ENCODE data around the gene BCL2.

Gene BCL2

DNA sequence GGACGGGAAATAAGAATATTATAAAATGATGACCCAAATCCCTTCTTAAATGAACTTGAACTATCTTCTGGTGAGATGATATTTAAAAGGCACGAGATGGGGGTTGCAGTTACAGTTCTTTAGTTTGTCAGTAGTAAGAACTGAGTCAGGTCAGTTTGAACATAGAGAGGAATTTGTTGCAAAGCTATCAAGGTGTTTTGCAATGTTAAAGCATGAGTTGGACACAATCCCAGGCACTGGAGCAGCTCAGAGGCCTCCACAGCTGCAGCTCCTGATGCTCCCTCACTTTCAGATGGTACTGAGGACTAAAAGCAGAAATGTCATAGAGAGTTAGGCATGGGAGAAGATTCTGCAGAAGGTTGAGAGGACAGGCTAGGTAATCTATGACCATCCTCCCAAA is 236.0 kb downstream of the BCL2 start:
- DNase-seq (ENCODE audit: low spot score) = no peak

DNA sequence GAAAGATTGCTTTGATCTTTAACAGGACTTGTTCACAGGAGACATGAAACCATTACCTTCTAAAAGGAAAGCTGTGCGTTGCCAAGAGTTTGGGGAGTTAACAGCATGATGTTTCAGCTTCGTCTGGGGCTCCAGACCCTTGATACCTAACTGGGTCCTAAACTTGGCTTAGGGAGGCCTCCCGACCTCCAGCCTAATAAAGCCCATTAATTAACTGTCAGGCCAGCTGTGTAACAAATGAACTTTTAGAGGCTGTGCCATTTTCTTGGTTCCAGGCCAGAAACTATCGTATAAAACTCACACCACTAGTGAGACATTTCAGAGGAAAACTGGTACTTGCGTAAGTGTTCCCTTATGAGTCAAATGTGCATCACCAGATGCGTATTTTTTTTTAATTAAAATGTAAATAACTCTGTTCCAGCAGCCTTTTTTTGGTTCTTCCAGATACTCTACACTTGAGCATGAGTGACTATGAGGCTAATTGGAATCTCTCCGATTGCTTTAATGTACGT is 236.5 kb downstream of the BCL2 start:
- no peak for DNase-seq (ENCODE audit: low spot score)

DNA sequence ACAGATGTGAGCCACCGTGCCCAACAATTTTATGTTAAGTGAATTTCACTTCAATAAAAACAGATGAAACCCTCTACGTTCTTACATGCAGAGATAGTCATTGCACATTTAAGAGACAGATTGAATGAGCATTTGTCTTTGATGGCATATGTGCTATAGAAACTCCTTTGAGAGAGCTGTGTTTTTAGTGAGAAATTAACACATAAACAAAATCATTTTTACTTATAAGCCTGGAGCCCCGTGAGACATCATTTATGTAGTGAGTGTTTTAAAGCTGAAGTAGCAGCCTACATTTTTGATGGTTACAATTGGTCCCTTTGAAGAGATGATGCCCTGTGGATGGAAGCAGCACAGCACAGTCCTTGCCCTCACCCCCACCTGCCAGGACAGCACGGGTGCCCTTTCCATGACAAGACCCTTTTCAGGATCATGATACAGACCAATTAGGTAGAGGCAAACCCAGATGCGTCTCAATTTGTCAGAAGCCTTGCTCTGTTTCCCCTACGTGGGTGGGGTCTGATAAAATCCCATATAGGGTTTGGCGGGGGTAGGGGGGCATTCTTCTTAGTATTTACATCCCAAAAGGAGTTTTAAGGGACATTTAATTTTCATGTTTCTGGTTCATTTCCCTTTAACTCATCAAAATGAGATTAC is 237.1 kb downstream of the BCL2 start:
- no peak for DNase-seq (ENCODE audit: low spot score)

DNA sequence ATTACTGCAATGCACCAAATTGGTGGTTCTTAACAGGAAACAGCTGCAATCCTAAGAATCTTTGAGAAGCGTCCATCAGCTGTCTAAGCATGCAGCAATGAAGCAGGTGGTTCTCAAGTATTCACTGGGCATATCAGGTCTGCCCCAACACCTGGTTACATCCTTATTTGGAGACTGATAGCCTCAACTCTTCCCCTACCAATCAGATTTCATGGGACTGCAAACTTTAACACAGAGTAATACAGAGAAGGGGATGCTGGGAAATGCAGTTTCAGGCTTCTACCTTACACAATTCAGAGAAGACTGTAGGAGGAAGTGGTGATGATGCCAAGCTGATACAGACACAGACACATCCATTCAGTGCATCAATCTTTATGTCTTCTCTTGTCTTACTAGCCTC is 240.5 kb downstream of the BCL2 start:
- no peak for DNase-seq (ENCODE audit: low spot score)

DNA sequence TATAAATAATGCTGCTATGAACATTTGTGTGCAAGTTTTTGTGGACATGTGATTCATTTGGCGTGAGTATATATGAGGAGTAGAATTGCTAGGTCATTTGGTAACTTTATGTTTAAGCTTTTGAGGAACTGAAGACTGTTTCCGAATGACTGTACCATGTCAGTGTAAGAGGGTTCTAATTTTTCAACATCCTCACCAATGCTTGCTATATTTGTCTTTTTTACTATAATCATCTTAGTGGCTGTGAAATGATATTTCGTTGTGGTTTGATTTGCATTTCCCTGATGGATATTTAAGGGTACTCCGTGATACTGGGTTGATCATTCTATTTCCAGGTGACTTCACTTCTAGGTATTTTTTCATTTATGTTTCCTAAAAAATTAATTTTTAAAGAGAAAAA is 241.1 kb downstream of the BCL2 start:
- no peak for DNase-seq (ENCODE audit: low spot score)

DNA sequence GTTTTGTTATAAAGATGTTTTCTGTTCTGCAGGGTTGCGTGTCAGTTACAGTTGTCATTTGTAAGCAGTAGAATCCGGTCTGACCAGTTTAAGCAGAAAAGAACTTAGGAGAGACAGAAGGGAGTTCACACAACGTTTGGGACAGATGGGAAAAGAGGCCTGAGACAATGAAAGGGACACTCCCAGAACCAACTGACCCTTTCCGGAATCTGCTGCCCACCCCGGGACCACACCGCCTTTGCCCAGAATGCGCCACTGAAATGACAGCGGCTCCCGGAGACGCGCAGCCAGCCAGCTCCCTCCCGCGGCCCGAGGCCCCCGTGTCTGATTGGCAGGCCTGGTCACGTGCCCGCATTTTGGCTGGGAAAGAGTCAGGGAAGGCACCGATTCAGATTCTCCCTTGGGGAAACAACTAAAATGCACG is 244.6 kb downstream of the BCL2 start:
- DNase-seq (ENCODE audit: low spot score) = peak; percentile 27

DNA sequence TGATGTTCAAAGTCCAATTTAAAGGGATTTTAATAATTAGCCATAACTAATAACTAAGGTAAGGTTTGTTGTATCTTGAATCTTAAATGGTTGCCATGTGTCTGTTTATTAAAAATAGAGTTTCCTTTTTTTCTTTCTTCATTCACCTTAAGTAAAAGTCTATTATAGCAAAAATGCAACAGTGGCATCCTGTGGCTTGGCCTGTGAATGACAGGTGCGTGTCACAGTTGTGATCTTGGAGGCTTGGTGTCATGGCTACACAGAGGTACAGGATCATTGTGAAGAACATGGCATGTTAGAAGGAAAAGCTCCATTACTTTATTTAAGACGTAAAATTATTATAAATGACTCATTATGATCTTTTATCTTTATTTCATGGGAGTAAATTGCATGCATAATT is 246.1 kb downstream of the BCL2 start:
- no peak for DNase-seq (ENCODE audit: low spot score)
